WTC11 (cell line): ENCODE results near the gene STKLD1. TPM values are rescaled to one million over a fixed set of nuclear protein-coding genes. Genes with fewer than 3 reads are reported as not detected.
A peak's percentile ranks its signal among the peaks of the same experiment; 100 is the strongest.

Experiments used
- ATAC-seq: fragments of 200-7000 bp; cut with Tn5 transposase; 2 replicates; pipeline ENCODE4 v1.10.0; 2021; ENCODE audit warnings: mild to moderate bottlenecking, moderate library complexity
- CTCF ChIA-PET: fragments of 300-600 bp; sonication (Branson Sonifier 250); formaldehyde crosslinking; loops from one replicate; lab custom pipeline; 2021; ENCODE audit warnings: antibody characterized with exemption; lab: Charles Lee
- POLR2A ChIA-PET: fragments of 350-600 bp; sonication (Branson Sonifier 250); formaldehyde crosslinking; loops from one replicate; lab custom pipeline; 2021; ENCODE audit warnings: antibody characterized with exemption; lab: Charles Lee
- DNase-seq: peaks from one replicate; pipeline ENCODE4 v3.0.0; 2021; ENCODE audit warnings: low spot score
- H3K27ac Mint-ChIP-seq: 2 replicates; pipeline ENCODE4 v1.8.0; 2021; ENCODE audit warnings: mixed read lengths
- H3K27me3 Mint-ChIP-seq: 2 replicates; pipeline ENCODE4 v1.8.0; 2021; ENCODE audit warnings: low read depth, mild to moderate bottlenecking, moderate library complexity, mixed read lengths
- H3K36me3 Mint-ChIP-seq: 2 replicates; pipeline ENCODE4 v1.8.0; 2021; ENCODE audit warnings: mixed read lengths
- H3K4me1 Mint-ChIP-seq: 2 replicates; pipeline ENCODE4 v1.8.0; 2022; ENCODE audit warnings: mixed read lengths
- H3K4me3 Mint-ChIP-seq: 2 replicates; pipeline ENCODE4 v1.8.0; 2021; ENCODE audit warnings: mild to moderate bottlenecking, moderate library complexity, mixed read lengths
- H3K9me3 Mint-ChIP-seq: 2 replicates; pipeline ENCODE4 v1.8.0; 2021; ENCODE audit warnings: mixed read lengths
- AFF4 ChIP-seq: sonication (generic); formaldehyde crosslinking; IDR thresholded peaks from 2 replicates; pipeline ENCODE4 v1.8.1; 2023; ENCODE audit warnings: mild to moderate bottlenecking, missing genetic modification reagents, borderline replicate concordance
- AR ChIP-seq: fragments of 250-450 bp; sonication (Bioruptor Pico); IDR thresholded peaks from 2 replicates; pipeline ENCODE4 v1.9.0; 2021; ENCODE audit warnings: mild to moderate bottlenecking
- ATF3 ChIP-seq: sonication (generic); formaldehyde crosslinking; conservative IDR thresholded peaks from 2 replicates; pipeline ENCODE4 v1.8.1; 2022; ENCODE audit warnings: mild to moderate bottlenecking, missing genetic modification reagents
- ATF6 ChIP-seq: sonication (generic); formaldehyde crosslinking; IDR thresholded peaks from 2 replicates; pipeline ENCODE4 v1.8.1; 2023; ENCODE audit warnings: mild to moderate bottlenecking, missing genetic modification reagents
- FOXP1 ChIP-seq: sonication (generic); formaldehyde crosslinking; IDR thresholded peaks from 2 replicates; pipeline ENCODE4 v1.8.0; 2022; ENCODE audit warnings: missing genetic modification reagents, mild to moderate bottlenecking, moderate library complexity, borderline replicate concordance
- GRHL2 ChIP-seq: fragments of 250-450 bp; sonication (Bioruptor Pico); IDR thresholded peaks from 2 replicates; pipeline ENCODE4 v1.8.0; 2022; ENCODE audit warnings: mild to moderate bottlenecking, moderate library complexity; ENCODE audit not compliant: insufficient replicate concordance, severe bottlenecking
- NFATC4 ChIP-seq: fragments of 250-450 bp; sonication (Bioruptor Pico); IDR thresholded peaks from 2 replicates; pipeline ENCODE4 v1.9.0; 2021; ENCODE audit warnings: mild to moderate bottlenecking
- NFE2L1 ChIP-seq: sonication (generic); formaldehyde crosslinking; IDR thresholded peaks from 2 replicates; pipeline ENCODE4 v1.8.1; 2023; ENCODE audit warnings: missing genetic modification reagents
- RELA ChIP-seq: sonication (generic); formaldehyde crosslinking; IDR thresholded peaks from 2 replicates; pipeline ENCODE4 v1.8.1; 2022; ENCODE audit warnings: missing genetic modification reagents, mild to moderate bottlenecking, borderline replicate concordance
- SOX15 ChIP-seq: fragments of 250-450 bp; sonication (Bioruptor Pico); IDR thresholded peaks from 2 replicates; pipeline ENCODE4 v1.9.0; 2021; ENCODE audit warnings: mild to moderate bottlenecking
- TEAD1 ChIP-seq: sonication (generic); formaldehyde crosslinking; IDR thresholded peaks from 2 replicates; pipeline ENCODE4 v1.8.0; 2022; ENCODE audit warnings: mild to moderate bottlenecking, missing genetic modification reagents
- USF1 ChIP-seq: sonication (generic); formaldehyde crosslinking; IDR thresholded peaks from 2 replicates; pipeline ENCODE4 v1.8.0; 2022; ENCODE audit warnings: mild to moderate bottlenecking, missing genetic modification reagents
- ZBTB43 ChIP-seq: sonication (generic); formaldehyde crosslinking; IDR thresholded peaks from 2 replicates; pipeline ENCODE4 v1.8.1; 2023; ENCODE audit warnings: mild to moderate bottlenecking, missing genetic modification reagents
- ZNF121 ChIP-seq: sonication (generic); formaldehyde crosslinking; IDR thresholded peaks from 2 replicates; pipeline ENCODE4 v1.8.0; 2023; ENCODE audit warnings: missing genetic modification reagents
- ZNF232 ChIP-seq: sonication (generic); formaldehyde crosslinking; IDR thresholded peaks from 2 replicates; pipeline ENCODE4 v1.8.0; 2022; ENCODE audit warnings: mild to moderate bottlenecking, missing genetic modification reagents
- ZNF281 ChIP-seq: sonication (generic); formaldehyde crosslinking; IDR thresholded peaks from 2 replicates; pipeline ENCODE4 v1.8.0; 2023; ENCODE audit warnings: mild to moderate bottlenecking, missing genetic modification reagents
- total RNA-seq: library from RNA; stranded (reverse); gene quantifications from 3 replicates; pipeline ENCODE4 v1.2.3, GENCODE V29; 2021

The STKLD1 gene
- total RNA-seq, 1 experiment from 2014 or later, result 0.98 TPM

- Mint-ChIP-seq H3K27ac (no peak overlapping the region), H3K4me3 (no peak overlapping the region), H3K4me1 (no peaks in the 10 kb centered on the region), H3K9me3 (no peaks in the 10 kb centered on the region), H3K36me3 (no peaks in the 10 kb centered on the region), H3K27me3 (no peaks in the 10 kb centered on the region)
- TF ChIP-seq NFE2L1 (CRISPR knock-in tag), result no peak
- no peak for TF ChIP-seq TEAD1 (CRISPR knock-in tag)
- TF ChIP-seq ZNF121 (CRISPR knock-in tag), result no peak
- no peak for TF ChIP-seq ATF6 (CRISPR knock-in tag)
- no peak for TF ChIP-seq USF1 (CRISPR knock-in tag)
- TF ChIP-seq FOXP1 (CRISPR knock-in tag), result no peak
- no peak for TF ChIP-seq ZNF281 (CRISPR knock-in tag)
- TF ChIP-seq ZNF232 (CRISPR knock-in tag), result no peak
- CTCF ChIA-PET, result interaction anchor here (0.9 to 3.2 kb wide), 9 partner anchors 9 to 127 kb away, joined by 3 to 15 read pairs (median 3); partner anchors contain the start of gene CACFD1
- POLR2A ChIA-PET, result no interaction called here
- DNase-seq (no peak), ATAC-seq (0 out of 2 replicates have a peak, but pooled peaks have one; percentile 37)
These were observed 67.1 kb downstream of the STKLD1 start for GRCh38 chr9:133443248-133443647.

GRCh38 chr9:133443982-133444381 lies 67.8 kb downstream of the STKLD1 start:
- ChIA-PET CTCF (interaction anchor here (0.8 to 3.2 kb wide), 5 partner anchors 12 to 127 kb away, joined by 3 to 15 read pairs (median 4); partner anchors contain the start of genes CACFD1, SURF1 and SURF2), POLR2A (no interaction called here)
- Mint-ChIP-seq H3K4me1 (no peaks in the 10 kb centered on the region), H3K36me3 (no peaks in the 10 kb centered on the region), H3K4me3 (no peak overlapping the region), H3K9me3 (no peaks in the 10 kb centered on the region), H3K27ac (no peak overlapping the region), H3K27me3 (no peaks in the 10 kb centered on the region)
- DNase-seq, result no peak
- no peak for TF ChIP-seq AFF4 (CRISPR knock-in tag)
- TF ChIP-seq ZBTB43 (CRISPR knock-in tag), result no peak
- TF ChIP-seq FOXP1 (CRISPR knock-in tag), result no peak
- no peak for TF ChIP-seq ATF3 (CRISPR knock-in tag)
- TF ChIP-seq RELA, result no peak
- TF ChIP-seq NFATC4 (CRISPR knock-in tag), result no peak
- no peak for TF ChIP-seq SOX15 (CRISPR knock-in tag)
- TF ChIP-seq AR (CRISPR knock-in tag), result no peak
- no peak for TF ChIP-seq GRHL2 (CRISPR knock-in tag)
- ATAC-seq, result no peak
